ENCODE measurements around the gene CNTN6. TPM values are rescaled to one million over a fixed set of nuclear protein-coding genes. Genes with fewer than 3 reads are reported as not detected.

Gene CNTN6
- total RNA-seq, 1 donor from 2014 or later = 9.2 TPM

DNA sequence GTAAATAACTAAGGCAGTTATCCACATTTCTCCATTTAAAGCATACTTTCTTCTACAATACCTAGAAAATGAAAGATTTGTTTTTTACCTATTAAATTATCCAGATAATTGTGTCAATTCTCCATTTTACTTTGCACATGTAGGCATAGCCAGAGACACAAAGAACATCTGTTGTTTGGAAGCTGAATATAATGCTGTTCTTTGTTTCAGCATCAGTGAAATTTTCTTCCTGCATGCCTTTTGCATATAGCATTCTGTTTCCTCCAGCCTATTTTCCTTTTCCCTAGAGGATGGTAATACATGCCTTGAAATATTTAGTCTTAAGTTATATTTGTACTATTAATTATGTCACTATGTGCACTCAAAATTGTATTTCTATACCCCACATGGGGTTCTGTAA, 233.7 kb downstream of the CNTN6 start:
- H3K27me3 ChIP-seq = no peaks in the 10 kb centered on the region
- intact Hi-C loops (cut with DNase I) = no loop called here
- TF ChIP-seq CTCF (IDR thresholded peaks at IDR 0.05) = no peak
- ATAC-seq (no peak), DNase-seq (no peak)
- H3K27ac ChIP-seq = no peak overlapping the region
- no peaks in the 10 kb centered on the region for H3K36me3 ChIP-seq
- no peaks in the 10 kb centered on the region for H3K4me1 ChIP-seq
- no peaks in the 10 kb centered on the region for H3K9me3 ChIP-seq
- no peak overlapping the region for H3K4me3 ChIP-seq

GRCh38 chr3:1330107-1330506, 237.3 kb downstream of the CNTN6 start:
- no peak for ATAC-seq
- no peak overlapping the region for H3K4me3 ChIP-seq
- no peaks in the 10 kb centered on the region for H3K36me3 ChIP-seq
- no peak for TF ChIP-seq CTCF (IDR thresholded peaks at IDR 0.05)
- intact Hi-C loops (cut with DNase I) = no loop called here
- H3K9me3 ChIP-seq = no peaks in the 10 kb centered on the region
- H3K4me1 ChIP-seq = no peaks in the 10 kb centered on the region
- H3K27me3 ChIP-seq = no peaks in the 10 kb centered on the region
- DNase-seq = no peak
- no peak overlapping the region for H3K27ac ChIP-seq

GRCh38 chr3:1346386-1346785, 253.6 kb downstream of the CNTN6 start:
- Histone ChIP-seq H3K36me3 (no peaks in the 10 kb centered on the region), H3K27me3 (no peaks in the 10 kb centered on the region), H3K9me3 (no peaks in the 10 kb centered on the region), H3K4me1 (no peaks in the 10 kb centered on the region), H3K27ac (no peak overlapping the region), H3K4me3 (no peak overlapping the region)
- TF ChIP-seq CTCF (IDR thresholded peaks at IDR 0.05) = no peak
- DNase-seq (no peak), ATAC-seq (no peak)
- intact Hi-C loops (cut with DNase I) = no loop called here

DNA sequence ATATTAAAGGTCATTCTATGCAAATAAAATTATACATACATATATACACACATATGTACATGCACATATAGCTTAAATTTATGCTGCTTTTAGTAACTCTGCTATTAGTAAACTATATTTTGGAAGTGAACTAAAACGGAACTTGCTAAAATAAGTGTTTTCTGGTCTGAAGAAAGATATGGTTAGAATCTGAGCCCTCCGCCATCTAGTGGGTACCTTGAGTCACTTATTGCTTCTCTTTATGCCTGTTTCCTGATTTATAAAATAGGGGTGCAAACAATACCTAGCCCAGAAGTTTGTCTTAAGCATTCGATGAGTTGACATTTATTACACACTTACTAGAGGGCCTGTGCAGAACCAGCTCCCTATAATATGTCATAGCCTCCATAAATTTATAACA, 255.7 kb downstream of the CNTN6 start:
- H3K9me3 ChIP-seq = no peaks in the 10 kb centered on the region
- DNase-seq (no peak), ATAC-seq (no peak)
- no peak overlapping the region for H3K27ac ChIP-seq
- H3K4me1 ChIP-seq = no peaks in the 10 kb centered on the region
- intact Hi-C loops (cut with DNase I) = no loop called here
- H3K36me3 ChIP-seq = no peaks in the 10 kb centered on the region
- H3K4me3 ChIP-seq = no peak overlapping the region
- H3K27me3 ChIP-seq = no peaks in the 10 kb centered on the region
- no peak for TF ChIP-seq CTCF (IDR thresholded peaks at IDR 0.05)

DNA sequence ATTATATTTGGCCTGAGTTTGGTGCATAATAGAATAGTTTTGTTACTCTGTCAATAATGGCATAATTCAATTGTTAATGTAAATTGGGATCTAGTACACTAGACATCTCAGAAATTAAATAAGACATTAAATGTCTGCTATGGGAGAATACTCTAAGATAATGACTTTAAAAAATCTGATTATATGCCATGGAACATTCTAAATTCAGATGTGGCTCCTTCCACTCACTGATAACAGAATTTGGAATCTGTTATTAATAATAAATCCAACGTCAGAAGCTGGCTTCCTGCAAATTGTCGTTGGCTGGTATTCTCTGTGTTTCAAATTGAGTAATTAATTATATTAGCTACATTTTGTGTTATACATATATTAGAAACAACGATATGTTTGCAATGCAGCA, 258.1 kb downstream of the CNTN6 start:
- no peaks in the 10 kb centered on the region for H3K4me1 ChIP-seq

More for the DNA sequence above, 258.1 kb downstream of the CNTN6 start:
- no peak for TF ChIP-seq CTCF (IDR thresholded peaks at IDR 0.05)
- intact Hi-C loops (cut with DNase I) = no loop called here
- Histone ChIP-seq H3K27ac (no peak overlapping the region), H3K27me3 (no peaks in the 10 kb centered on the region), H3K9me3 (no peaks in the 10 kb centered on the region), H3K4me3 (no peak overlapping the region), H3K36me3 (no peaks in the 10 kb centered on the region)
- ATAC-seq (no peak), DNase-seq (no peak)

Data from upper lobe of right lung (tissue), 1 donor.